Fibroblast of pulmonary artery (primary cell): Measurements from ENCODE around the gene SELENOO.
"Not testable (repeated sequence)": the region's sequence is repeated elsewhere in the genome, so short reads cannot be mapped to it uniquely, and the experiment has no call there.

ENCODE experiments used
- DNase-seq: peaks from one replicate; pipeline ENCODE4 v3.0.0-alpha.2; 2010; ENCODE audit warnings: low read depth
- H3K4me3 ChIP-seq: replicated peaks from 2 replicates; pipeline ENCODE4 v1.5.1; 2011; ENCODE audit warnings: low read depth, mild to moderate bottlenecking, control low read depth, low read length, moderate library complexity
- TF ChIP-seq, protein P1 (sequence below): IDR thresholded peaks from 2 replicates; pipeline ENCODE4 v1.5.1; 2011; ENCODE audit warnings: mild to moderate bottlenecking, control low read depth, low read length, inconsistent platforms; ENCODE audit errors: missing control alignments

Gene SELENOO

DNA sequence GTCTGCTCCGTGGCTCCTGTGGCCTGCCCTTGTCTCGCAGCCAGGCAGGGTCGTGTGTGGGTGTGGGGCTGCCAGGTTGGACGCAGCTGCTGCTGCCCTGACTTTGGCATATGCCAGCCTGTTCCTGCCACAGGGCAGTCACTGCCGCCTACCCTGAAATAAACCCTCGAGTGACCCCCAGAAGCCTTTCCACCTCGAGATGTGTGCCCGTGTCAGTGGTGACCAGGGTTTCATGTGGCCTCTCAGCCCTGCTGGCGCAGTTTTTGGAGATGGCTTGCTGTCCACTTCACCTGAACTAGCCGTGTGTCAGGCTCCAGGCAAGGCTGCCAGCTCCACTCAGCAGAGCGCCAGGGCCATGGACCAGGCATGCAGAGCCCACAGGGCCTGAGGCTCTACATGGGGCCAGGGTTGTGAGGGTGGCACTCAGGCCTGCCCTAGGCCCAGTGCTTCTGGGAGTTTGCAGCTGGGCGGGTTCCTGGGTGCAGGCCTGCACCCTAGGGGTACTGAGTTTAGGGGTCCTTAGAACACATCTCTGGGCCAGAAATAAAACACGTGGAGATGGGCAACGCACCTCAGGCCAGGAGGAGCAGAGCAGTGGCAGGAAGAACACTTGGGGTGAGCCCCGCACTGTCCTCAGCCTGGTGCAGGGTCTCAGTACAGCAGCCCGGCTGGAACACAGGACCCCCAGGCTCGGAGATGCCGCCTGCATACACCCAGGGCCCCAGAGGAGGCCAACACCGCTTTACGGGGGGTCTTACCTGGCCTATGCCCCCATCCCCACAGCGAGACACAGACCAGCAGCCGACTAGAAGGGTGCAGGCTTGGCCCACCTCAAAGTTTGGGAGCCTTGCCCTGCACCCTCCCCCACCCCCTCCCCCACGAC is 39.1 kb upstream of the SELENOO start:
- no peak for DNase-seq
- TF ChIP-seq, protein P1, sequence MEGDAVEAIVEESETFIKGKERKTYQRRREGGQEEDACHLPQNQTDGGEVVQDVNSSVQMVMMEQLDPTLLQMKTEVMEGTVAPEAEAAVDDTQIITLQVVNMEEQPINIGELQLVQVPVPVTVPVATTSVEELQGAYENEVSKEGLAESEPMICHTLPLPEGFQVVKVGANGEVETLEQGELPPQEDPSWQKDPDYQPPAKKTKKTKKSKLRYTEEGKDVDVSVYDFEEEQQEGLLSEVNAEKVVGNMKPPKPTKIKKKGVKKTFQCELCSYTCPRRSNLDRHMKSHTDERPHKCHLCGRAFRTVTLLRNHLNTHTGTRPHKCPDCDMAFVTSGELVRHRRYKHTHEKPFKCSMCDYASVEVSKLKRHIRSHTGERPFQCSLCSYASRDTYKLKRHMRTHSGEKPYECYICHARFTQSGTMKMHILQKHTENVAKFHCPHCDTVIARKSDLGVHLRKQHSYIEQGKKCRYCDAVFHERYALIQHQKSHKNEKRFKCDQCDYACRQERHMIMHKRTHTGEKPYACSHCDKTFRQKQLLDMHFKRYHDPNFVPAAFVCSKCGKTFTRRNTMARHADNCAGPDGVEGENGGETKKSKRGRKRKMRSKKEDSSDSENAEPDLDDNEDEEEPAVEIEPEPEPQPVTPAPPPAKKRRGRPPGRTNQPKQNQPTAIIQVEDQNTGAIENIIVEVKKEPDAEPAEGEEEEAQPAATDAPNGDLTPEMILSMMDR = no peak
- H3K4me3 ChIP-seq = no peak overlapping the region

DNA sequence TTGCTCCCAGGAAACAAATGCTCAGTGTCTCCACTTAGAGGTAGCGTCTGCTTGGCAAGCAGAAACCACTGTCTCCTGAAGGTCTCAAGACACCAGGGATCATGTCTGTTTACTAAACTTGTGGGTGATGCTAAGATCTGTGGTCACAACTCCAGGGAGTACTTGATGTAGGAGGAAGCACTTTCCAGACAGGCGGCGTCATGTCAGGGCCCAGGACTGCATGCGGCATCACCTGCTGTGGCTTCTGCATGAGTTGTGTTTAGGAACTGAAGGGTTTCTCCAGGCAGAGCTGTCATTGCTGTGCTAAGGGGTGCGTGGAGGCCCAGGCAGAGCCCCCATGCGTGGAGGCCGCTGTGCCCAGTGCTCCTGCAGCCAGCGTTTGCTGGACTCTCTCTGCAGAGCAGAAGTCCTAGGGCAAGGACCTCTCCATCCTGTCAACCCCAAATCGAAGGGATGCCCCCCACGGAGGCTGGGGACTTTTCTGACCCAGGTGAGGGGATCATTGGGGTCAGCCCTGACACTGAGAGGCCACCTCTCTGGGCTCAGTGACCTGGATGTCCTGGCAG is 38.3 kb upstream of the SELENOO start:
- TF ChIP-seq, protein P1 = no peak
- DNase-seq = no peak

DNA sequence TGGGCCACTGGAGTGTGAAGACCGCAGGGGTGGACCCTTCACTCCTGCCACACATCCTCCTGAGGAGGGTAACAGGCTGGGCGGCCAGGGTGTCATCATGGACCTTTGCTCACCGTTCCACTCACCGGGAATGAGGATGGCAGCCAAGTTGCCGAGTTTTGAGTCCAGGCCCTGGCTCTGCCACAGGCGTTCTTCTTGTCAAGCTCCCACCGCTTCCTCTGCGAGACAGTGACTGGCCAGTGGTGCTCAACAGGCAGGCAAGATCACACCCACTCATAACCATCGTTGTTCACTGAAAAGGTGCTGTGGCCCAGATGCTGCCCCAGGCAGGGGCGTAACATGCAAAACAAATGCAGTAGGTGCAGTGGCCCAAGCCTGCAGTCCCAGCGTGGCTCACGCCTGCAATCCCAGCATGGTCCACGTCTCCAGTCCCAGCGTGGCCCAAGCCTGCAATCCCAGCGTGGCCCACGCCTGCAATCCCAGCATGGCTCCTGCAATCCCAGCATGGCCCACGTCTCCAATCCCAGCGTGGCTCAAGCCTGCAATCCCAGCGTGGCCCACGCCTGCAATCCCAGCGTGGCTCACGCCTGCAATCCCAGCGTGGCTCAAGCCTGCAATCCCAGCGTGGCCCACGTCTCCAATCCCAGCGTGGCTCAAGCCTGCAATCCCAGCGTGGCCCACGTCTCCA is 35.2 kb upstream of the SELENOO start:
- TF ChIP-seq, protein P1 = no peak

More for the DNA sequence above, 38.3 kb upstream of the SELENOO start:
- H3K4me3 ChIP-seq = no peak overlapping the region

DNA sequence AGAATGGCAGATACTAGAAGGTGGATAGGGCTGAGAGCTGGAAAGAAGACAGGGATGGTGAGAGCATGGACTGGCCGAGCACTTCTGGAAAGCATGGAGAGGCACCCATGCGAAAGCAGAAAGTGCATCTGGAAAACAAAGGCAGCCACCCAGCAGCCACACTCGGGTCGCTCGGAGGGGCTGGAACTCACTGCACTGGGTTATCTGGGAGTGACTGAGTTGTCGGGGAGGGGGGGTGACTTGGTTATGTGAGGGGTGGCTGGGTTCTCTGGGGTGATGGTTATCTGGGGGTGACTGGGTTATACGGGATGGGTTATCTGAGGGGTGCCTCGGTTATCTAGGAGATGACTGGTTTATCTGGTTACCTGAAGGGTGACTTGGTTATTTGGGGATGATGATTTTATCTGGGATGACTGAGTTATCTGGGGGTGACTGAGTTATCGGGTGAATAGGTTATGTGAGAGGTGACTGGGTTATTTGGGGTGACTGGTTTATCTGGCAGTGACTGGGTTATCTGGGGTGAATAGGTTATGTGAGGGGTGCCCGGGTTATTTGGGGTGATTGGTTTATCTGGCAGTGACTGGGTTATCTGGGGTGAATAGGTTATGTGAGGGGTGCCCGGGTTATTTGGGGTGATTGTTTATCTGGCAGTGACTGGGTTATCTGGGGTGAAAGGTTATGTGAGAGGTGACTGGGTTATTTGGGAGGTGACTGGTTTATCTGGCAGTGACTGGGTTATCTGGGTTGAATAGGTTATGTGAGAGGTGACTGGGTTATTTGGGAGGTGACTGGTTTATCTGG is 32.9 kb upstream of the SELENOO start:
- no peak for DNase-seq
- no peak overlapping the region for H3K4me3 ChIP-seq
- TF ChIP-seq, protein P1 = no peak

More for the DNA sequence above, 35.2 kb upstream of the SELENOO start:
- no peak for DNase-seq
- H3K4me3 ChIP-seq = no peak overlapping the region

DNA sequence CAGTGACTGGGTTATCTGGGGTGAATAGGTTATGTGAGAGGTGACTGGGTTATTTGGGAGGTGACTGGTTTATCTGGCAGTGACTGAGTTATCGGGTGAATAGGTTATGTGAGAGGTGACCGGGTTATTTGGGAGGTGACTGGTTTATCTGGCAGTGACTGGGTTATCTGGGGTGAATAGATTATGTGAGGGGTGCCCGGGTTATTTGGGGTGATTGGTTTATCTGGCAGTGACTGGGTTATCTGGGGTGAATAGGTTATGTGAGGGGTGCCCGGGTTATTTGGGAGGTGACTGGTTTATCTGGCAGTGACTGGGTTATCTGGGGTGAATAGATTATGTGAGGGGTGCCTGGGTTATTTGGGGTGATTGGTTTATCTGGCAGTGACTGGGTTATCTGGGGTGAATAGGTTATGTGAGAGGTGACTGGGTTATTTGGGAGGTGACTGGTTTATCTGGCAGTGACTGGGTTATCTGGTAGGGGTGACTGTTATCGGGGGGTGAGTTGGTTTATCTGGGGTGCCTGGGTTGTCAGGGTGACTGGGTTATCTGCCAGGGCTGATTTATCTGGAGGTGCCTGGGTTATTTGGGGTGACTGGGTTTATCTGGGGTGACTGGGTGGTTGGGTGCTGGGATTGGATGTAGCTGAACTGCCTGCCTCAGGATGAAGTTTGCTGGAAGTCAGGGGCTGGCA is 32.2 kb upstream of the SELENOO start:
- not testable (repeated sequence) for H3K4me3 ChIP-seq, DNase-seq

DNA sequence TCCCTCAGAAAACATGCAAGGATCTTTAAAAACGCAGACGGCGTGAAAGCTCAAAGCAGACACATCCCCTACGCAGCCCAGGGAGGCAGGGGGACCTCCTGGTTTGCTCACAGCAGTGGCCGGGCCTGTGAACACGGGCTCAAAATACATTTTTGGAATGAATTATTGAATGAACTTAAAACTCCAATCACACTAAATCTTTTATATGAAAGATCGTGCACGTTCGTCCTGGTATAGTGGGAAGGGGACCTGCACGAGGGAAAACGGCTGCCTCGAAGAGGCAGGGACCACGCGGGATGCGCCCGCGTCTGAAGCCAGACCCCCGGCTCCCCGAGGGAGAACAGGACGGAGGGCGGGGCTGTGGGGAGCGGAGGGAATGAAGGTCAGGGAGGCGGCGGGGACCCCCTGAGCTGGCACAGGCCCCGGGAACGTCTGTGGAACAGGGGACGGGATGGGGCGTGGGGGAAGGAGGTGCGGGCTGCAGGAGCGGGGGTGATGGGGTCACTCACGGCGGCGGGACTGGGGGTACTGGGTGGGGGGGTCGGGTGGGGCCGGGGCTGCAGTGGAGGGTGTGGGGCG is 31.5 kb upstream of the SELENOO start:
- H3K4me3 ChIP-seq = no peak overlapping the region
- TF ChIP-seq, protein P1 = no peak
- no peak for DNase-seq
